Muscle of back (tissue), 11 donors: ENCODE measurements around the gene FGF5. TPM values are rescaled to one million over a fixed set of nuclear protein-coding genes. Genes with fewer than 3 reads are reported as not detected.
"Not testable (repeated sequence)": the region's sequence is repeated elsewhere in the genome, so short reads cannot be mapped to it uniquely, and the experiment has no call there.

Experiments
- DNase-seq, 3 donors: peaks; one replicate each; pipeline versions ENCODE4 v3.0.0 to v3.0.0-alpha.2; 2013
- polyA plus RNA-seq, 10 donors: library from polyadenylated mRNA; unstranded; fragments of 120-200 nt; gene quantifications; one replicate each; pipeline ENCODE4 v1.2.1, GENCODE V29; 2013; ENCODE audit not compliant: insufficient read length in 10 of 10

FGF5 gene
- polyA plus RNA-seq, 10 donors, result 0.45 to 1.8 (median 1.1) TPM

- no peak for DNase-seq
These were observed 13.5 kb upstream of the FGF5 start for GRCh38 chr4:80252953-80253352.

GRCh38 chr4:80253510-80253909 lies 13.0 kb upstream of the FGF5 start:
- DNase-seq, result no peak

- no peak for DNase-seq
These were observed 12.3 kb upstream of the FGF5 start for GRCh38 chr4:80254114-80254513.

- no peak for DNase-seq
These were observed 11.0 kb upstream of the FGF5 start for GRCh38 chr4:80255329-80256095.

DNA sequence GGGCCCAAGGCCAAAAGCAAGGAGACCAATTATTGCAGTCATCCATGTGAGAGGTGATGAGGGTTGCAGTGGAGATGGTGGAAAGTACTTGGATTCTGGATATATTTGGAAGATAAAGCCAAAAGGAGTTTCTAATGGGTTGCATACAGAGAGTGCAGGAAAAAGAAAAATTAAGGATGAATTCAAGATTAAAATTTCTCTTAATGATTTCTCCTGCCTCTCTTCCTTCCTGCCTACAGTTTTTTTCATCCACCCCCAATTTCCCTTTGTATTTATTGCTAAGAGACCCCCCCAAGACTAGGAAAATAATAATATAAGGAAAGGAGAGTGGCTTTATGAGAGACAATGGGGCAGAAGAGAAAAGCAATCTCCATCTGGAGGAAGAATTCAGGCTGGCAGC lies 8.6 kb upstream of the FGF5 start:
- DNase-seq, result no peak

GRCh38 chr4:80259012-80259411 lies 7.5 kb upstream of the FGF5 start:
- no peak for DNase-seq

DNA sequence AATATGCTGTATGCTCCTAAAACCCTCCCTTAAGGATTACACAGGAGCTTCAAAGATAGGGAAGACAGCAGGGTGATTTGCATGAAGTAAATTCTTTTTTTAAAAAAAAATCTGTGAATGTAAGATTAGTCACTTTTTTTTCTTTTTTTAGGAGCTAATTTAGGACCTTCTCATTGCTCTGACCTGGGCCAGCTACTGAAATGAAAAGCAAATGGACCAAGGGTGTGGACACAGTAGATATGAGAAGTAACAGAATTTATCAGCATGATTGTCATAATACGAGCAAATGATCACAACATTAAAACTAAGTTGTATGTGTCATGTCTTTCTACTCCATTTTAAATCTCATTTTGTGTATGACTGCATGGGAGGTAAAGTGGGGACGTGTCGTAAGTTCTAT lies 6.6 kb upstream of the FGF5 start:
- DNase-seq, result no peak

DNA sequence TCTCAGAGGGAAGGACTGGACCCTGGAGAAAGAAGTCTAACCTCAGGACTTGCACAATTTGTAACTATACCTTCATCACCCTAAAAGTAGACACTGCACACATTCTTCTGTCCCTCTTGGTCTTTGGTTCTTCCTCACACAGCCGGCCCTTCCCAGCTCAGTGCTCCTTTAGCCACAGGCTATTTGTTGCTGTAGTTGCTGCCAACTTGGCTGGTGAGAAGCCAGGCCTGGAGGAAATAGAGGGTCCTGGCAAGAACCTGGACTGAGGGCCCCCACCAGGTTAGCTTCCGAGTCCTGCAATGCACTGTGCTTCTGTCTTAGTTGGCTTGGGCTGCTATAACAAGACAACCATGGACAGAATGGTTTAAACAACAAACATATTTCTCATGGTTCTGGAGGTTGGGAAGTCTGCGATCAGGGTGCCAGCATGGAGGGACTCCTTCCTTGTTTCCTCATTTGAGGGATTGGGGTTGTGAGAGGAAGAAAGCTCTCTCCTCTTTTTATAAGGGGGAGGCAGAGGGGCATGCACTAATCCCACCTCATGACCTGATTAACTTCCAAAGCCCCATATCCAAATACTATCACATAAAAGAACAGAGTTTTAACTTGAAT lies 4.4 kb upstream of the FGF5 start:
- no peak for DNase-seq

DNA sequence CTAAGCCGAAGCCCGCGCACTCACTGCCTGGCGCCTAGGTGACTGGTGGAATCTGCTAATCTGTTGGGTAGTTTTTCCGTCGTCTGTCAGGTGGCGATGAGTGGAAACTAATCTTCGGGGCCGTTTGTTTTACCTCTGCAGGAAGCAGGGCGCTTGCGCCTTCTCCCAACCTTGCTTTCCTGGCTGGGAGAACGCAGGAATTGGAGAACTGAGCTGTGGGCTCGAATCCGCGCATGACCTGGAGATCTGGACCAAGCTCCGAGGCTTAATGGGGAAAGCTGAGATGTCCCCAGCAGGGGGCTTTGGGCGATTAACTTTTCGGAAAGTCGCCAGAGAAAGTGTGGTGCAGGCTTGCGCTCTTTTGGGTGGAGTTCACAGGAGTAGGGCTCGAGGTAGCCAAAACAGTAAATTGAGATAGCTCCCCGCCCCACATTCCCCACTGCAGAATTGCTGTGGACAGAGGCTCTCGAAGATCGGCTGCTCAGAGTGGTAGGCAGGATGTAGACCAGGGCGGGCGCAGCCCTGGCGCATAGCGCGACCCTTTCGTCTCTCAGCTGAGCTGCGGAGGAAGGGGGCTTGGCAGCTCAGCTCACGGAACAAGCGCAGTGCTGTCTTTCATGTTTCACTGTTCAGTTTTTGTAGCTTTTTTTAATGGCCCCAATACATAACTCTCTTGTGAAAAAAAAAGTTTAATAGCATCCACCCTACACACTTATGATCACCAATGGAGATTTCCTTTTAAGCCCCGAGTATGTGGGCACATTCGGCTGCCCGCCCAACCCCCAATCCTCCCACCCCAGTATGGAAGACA lies 2.7 kb upstream of the FGF5 start:
- DNase-seq, result peak in 1 of 3 donors; percentile 22

GRCh38 chr4:80264352-80264647 lies 2.2 kb upstream of the FGF5 start:
- no peak for DNase-seq

GRCh38 chr4:80264825-80265224 lies 1.6 kb upstream of the FGF5 start:
- no peak for DNase-seq

DNA sequence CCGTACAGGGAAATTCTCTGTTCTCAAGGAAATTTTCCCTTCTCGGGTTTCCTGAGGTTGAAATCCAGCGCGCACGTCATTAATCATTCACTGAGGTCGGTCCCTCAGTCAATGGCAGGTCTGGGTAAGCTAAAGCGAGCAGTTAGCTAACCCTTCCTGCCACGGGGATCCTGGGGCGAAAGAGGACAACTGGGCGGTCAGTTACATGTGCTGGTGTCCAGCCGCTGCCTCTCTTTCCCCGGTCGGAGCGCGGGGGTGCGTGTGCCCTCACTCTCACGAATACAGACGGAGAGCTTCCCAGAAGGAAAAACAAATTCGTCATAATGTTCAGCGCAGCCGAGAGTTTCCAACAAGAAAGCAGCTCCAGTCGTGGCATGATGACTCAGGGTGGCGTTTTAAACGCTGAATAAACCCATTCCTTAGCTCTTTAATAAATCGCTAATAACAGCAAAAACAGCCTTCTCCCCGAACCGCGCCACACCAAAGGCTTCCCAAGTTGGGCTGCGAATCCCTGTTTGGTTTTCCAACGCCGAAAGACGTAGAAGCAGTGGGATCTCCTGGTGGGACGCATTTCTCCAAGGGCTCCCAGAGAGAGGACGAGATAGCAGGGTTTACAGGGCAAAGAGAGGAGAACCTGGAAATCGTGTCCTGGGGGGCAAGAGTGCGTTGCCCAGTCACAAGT lies 752 bp upstream of the FGF5 start:
- DNase-seq, result peak; percentile 38 to 60 (median 55)

DNA sequence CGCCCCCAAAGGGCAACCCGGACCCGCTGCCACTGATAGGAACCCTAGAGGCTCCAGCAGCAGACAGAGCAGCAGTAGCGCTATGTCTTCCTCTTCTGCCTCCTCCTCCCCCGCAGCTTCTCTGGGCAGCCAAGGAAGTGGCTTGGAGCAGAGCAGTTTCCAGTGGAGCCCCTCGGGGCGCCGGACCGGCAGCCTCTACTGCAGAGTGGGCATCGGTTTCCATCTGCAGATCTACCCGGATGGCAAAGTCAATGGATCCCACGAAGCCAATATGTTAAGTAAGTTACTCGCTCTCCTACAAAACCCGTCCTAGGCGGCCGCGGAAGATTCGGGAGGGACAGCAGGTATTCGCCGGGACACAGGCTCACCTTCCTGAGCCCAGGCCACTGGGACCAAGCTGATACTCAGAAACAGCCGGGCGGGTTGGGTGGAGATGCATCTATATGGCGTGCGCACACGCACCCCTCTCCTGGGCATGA lies 477 bp downstream of the FGF5 start:
- DNase-seq, result peak; percentile 23 to 53 (median 24)

DNA sequence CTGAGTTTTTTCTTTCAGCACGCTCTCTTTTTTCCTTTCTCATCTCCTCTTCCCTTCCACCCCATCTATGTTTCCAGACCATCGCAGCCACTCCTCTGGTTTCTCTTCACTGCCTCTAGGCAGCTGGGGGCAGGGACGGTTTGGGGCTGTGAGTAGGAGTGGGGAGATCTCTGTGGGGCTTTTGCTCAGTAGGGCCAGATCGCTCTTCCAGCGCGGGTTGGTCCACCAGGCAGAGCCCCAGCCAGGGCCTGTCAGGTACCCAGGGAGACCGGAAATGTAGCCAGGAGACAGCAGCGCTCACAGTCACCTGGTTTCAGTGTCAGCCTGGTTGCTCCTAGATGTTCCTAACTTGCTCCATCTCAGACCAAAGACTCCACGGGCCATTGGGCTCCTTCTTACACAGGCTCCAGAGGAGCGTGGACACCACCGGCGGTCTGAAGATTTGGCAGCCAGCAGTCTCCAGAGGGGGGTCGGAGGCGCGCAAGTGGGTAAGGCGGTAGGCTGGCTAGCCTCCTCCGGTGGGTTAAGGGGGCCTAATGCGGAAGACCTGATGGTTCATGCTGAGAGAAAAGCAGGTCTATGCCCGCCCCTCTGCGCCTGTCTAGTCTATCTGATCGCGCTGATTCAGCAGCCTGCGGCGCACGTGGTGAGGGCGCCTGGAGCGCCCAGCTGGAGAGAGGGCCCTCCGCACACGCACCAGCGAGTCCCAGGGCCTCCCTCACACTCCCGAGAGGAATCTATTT lies 1.8 kb downstream of the FGF5 start:
- peak in 2 of 3 donors; percentile 3 to 20 for DNase-seq

DNA sequence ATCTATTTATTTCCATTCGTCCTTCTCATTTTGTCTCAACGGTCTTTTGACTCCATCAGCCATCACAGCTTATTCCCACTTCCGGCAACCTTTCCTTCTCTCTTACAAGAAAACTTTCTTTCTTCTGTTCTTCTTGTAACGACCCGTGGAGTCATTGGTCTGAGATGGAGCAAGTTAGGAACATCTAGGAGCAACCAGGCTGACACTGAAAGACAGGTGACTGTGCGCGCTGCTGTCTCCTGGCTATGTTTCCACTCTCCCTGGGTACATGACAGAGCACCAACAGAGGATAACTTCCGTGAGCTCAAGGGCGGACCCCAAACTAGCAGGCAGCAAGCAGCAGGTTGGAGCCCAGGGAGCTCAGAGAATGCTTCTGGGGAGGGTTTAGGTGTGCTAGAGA lies 2.5 kb downstream of the FGF5 start:
- no peak for DNase-seq

GRCh38 chr4:80270321-80270720 lies 3.9 kb downstream of the FGF5 start:
- no peak for DNase-seq

DNA sequence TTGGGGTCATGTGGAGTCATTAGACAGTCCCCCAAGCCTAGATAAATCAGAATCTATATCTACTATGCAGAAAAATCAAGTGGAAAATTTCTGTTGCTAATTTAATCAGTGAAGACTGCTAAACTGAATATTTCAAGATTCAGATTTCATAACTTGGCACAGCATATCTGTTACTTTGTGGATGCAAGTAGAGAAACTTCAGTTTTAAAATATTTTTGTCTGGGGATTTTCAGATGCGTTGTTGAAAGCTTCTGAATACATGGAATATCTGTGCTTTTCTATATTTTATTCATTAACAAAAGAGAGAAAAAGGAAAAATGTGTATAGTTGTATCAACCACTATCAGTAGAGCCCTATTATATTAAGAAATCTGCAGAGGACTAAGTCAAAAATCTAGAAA lies 4.4 kb downstream of the FGF5 start:
- no peak for DNase-seq

- no peak for DNase-seq
These were observed 5.3 kb downstream of the FGF5 start for GRCh38 chr4:80271801-80272200.

DNA sequence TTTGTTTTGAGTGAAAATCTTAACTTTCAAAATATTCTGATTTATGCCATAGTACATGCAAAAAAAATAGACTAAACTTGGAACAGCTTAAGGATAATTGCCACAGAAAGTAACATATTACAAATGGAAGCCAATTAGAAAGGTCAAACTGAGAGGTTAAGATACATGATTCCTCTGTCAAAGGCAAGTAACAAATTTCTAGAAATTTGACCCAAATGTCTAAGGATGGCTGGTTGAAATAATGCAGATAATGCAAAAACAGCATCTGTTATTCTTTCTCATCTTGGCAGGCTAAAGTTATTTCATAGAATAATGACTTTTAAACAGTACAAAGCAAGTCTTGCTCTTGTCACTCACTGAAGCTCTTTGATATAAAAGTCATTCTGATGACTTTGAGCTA lies 10.5 kb downstream of the FGF5 start:
- DNase-seq, result no peak

GRCh38 chr4:80279751-80280150 lies 13.3 kb downstream of the FGF5 start:
- DNase-seq, result no peak

DNA sequence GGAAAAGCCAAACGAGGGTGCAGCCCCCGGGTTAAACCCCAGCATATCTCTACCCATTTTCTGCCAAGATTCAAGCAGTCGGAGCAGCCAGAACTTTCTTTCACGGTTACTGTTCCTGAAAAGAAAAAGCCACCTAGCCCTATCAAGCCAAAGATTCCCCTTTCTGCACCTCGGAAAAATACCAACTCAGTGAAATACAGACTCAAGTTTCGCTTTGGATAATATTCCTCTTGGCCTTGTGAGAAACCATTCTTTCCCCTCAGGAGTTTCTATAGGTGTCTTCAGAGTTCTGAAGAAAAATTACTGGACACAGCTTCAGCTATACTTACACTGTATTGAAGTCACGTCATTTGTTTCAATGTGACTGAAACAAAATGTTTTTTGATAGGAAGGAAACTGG lies 20.0 kb downstream of the FGF5 start:
- no peak for DNase-seq

DNA sequence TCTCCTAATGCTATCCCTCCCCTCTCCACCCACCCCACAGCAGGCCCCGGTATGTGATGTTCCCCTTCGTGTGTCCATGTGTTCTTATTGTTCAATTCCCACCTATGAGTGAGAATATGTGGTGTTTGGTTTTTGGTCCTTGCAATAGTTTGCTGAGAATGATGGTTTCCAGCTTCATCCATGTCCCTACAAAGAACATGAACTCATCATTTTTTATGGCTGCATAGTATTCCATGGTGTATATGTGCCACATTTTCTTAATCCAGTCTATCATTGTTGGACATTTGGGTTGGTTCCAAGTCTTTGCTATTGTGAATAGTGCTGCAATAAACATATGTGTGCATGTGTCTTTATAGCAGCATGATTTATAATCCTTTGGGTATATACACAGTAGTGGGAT lies 24.2 kb downstream of the FGF5 start:
- DNase-seq, result not testable (repeated sequence)
